Eye (tissue), 1 donor: ENCODE measurements around the gene GPR34.
"Not testable (repeated sequence)": the region's sequence is repeated elsewhere in the genome, so short reads cannot be mapped to it uniquely, and the experiment has no call there.

ENCODE experiments used
- DNase-seq: peaks from one replicate; pipeline ENCODE4 v3.0.0-alpha.2; 2015

The GPR34 gene

GRCh38 chrX:41695426-41695825, 6.7 kb downstream of the GPR34 start:
- no peak for DNase-seq

- no peak for DNase-seq
These were observed 14.8 kb downstream of the GPR34 start for GRCh38 chrX:41703574-41704029.

- no peak for DNase-seq
These were observed 16.3 kb downstream of the GPR34 start for GRCh38 chrX:41705042-41705441.

GRCh38 chrX:41705680-41706374, 17.1 kb downstream of the GPR34 start:
- DNase-seq, result no peak

- DNase-seq, result no peak
These were observed 18.4 kb downstream of the GPR34 start for GRCh38 chrX:41707218-41707617.

- DNase-seq, result no peak
These were observed 19.7 kb downstream of the GPR34 start for GRCh38 chrX:41708486-41708885.

- DNase-seq, result no peak
These were observed 22.4 kb downstream of the GPR34 start for GRCh38 chrX:41711021-41711667.

- no peak for DNase-seq
These were observed 27.4 kb downstream of the GPR34 start for GRCh38 chrX:41716222-41716621.

- DNase-seq, result no peak
These were observed 28.1 kb downstream of the GPR34 start for GRCh38 chrX:41716767-41717473.

- DNase-seq, result no peak
These were observed 29.9 kb downstream of the GPR34 start for GRCh38 chrX:41718481-41719235.

- not testable (repeated sequence) for DNase-seq
These were observed 30.8 kb downstream of the GPR34 start for GRCh38 chrX:41719610-41720009.

- no peak for DNase-seq
These were observed 31.5 kb downstream of the GPR34 start for GRCh38 chrX:41720125-41720779.

GRCh38 chrX:41721590-41721989, 32.8 kb downstream of the GPR34 start:
- no peak for DNase-seq

GRCh38 chrX:41722214-41722613, 33.4 kb downstream of the GPR34 start:
- no peak for DNase-seq

- no peak for DNase-seq
These were observed 34.2 kb downstream of the GPR34 start for GRCh38 chrX:41722816-41723618.

- no peak for DNase-seq
These were observed 35.1 kb downstream of the GPR34 start, which contains the start of gene GPR82 for GRCh38 chrX:41723826-41724225. GPR82 (plus strand) TSS chrX:41724181; CDS start chrX:41727027, 2,846 bp downstream.

GRCh38 chrX:41728125-41728524, 39.4 kb downstream of the GPR34 start:
- no peak for DNase-seq

GRCh38 chrX:41730081-41730480, 41.3 kb downstream of the GPR34 start:
- DNase-seq, result no peak

- DNase-seq, result no peak
These were observed 43.5 kb downstream of the GPR34 start for GRCh38 chrX:41732260-41732659.

GRCh38 chrX:41733939-41734338, 45.2 kb downstream of the GPR34 start:
- DNase-seq, result no peak

GRCh38 chrX:41734530-41734929, 45.8 kb downstream of the GPR34 start:
- DNase-seq, result no peak

GRCh38 chrX:41737065-41737464, 48.3 kb downstream of the GPR34 start:
- no peak for DNase-seq
